HEK293 (cell line): ENCODE data around the gene ENAH.

Experiments
- PRDM2 ChIP-seq: fragments of 450-650 bp; formaldehyde crosslinking; IDR thresholded peaks from 2 replicates; pipeline ENCODE4 v1.5.1; 2016; ENCODE audit warnings: missing biosample characterization, missing genetic modification characterization, borderline replicate concordance
- REST ChIP-seq: fragments of 450-650 bp; formaldehyde crosslinking; IDR thresholded peaks from 2 replicates; pipeline ENCODE4 v1.5.1; 2016; ENCODE audit warnings: missing biosample characterization, missing genetic modification characterization
- ZNF596 ChIP-seq: fragments of 450-650 bp; IDR thresholded peaks from 2 replicates; pipeline ENCODE4 v1.5.0; 2018; ENCODE audit warnings: missing biosample characterization, mild to moderate bottlenecking, missing genetic modification characterization, moderate library complexity
- TF ChIP-seq, protein P1 (sequence below): fragments of 450-650 bp; formaldehyde crosslinking; IDR thresholded peaks from 2 replicates; pipeline ENCODE4 v1.5.1; 2016; ENCODE audit warnings: missing biosample characterization, missing genetic modification characterization

- TF ChIP-seq ZNF596 (tag by site-specific recombination) (no peak), REST (tag by site-specific recombination) (no peak), PRDM2 (tag by site-specific recombination) (no peak)
- TF ChIP-seq, protein P1, sequence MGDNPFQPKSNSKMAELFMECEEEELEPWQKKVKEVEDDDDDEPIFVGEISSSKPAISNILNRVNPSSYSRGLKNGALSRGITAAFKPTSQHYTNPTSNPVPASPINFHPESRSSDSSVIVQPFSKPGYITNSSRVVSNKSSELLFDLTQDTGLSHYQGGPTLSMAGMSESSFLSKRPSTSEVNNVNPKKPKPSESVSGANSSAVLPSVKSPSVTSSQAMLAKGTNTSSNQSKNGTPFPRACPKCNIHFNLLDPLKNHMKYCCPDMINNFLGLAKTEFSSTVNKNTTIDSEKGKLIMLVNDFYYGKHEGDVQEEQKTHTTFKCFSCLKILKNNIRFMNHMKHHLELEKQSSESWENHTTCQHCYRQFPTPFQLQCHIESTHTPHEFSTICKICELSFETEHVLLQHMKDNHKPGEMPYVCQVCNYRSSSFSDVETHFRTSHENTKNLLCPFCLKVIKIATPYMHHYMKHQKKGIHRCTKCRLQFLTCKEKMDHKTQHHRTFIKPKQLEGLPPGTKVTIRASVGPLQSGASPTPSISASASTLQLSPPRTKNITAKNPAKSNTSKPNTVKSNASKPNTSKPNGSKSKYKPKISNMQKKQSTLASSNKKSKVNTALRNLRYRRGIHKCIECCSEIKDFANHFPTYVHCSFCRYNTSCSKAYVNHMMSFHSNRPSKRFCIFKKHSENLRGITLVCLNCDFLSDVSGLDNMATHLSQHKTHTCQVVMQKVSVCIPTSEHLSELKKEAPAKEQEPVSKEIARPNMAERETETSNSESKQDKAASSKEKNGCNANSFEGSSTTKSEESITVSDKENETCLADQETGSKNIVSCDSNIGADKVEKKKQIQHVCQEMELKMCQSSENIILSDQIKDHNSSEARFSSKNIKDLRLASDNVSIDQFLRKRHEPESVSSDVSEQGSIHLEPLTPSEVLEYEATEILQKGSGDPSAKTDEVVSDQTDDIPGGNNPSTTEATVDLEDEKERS (tag by site-specific recombination) = no peak
Measured at GRCh38 chr1:225458222-225458631, 194.7 kb downstream of the ENAH start.
